Lung (tissue), 12 donors: ENCODE measurements around the gene FBN3. TPM values are rescaled to one million over a fixed set of nuclear protein-coding genes. Genes with fewer than 3 reads are reported as not detected.

Source experiments
- ATAC-seq: fragments of 200-7000 bp; cut with Tn5 transposase; one replicate; pipeline ENCODE4 v1.9.1; 2020; ENCODE audit warnings: moderate number of reproducible peaks; ENCODE audit not compliant: insufficient read depth, low FRiP score
- DNase-seq, 3 donors: peaks; one replicate each; pipeline ENCODE4 v3.0.0-alpha.2; 2013 to 2017
- H3K27ac ChIP-seq, 2 donors: one replicate each; pipeline ENCODE4 v1.5.1; 2013; ENCODE audit warnings: mild to moderate bottlenecking in 2 of 2, moderate library complexity in 2 of 2, control low read depth in 1 of 2, inconsistent platforms in 1 of 2, low read depth in 1 of 2, low read length in 1 of 2
- H3K27me3 ChIP-seq, 3 donors: one replicate each; pipeline ENCODE4 v1.5.1; 2013; ENCODE audit warnings: low read length in 2 of 3; ENCODE audit not compliant: control insufficient read depth in 3 of 3, insufficient read depth in 3 of 3
- H3K36me3 ChIP-seq, 4 donors: one replicate each; pipeline ENCODE4 v1.5.1; 2013; ENCODE audit warnings: low read length in 4 of 4, mild to moderate bottlenecking in 1 of 4, moderate library complexity in 1 of 4; ENCODE audit not compliant: control insufficient read depth in 4 of 4, insufficient read depth in 4 of 4
- H3K4me1 ChIP-seq, 5 donors: one replicate each; pipeline ENCODE4 v1.5.1; 2013; ENCODE audit warnings: low read length in 5 of 5, mild to moderate bottlenecking in 2 of 5, moderate library complexity in 1 of 5; ENCODE audit not compliant: control insufficient read depth in 5 of 5, insufficient read depth in 5 of 5
- H3K4me3 ChIP-seq: one replicate; pipeline ENCODE4 v1.5.1; 2013; ENCODE audit warnings: mild to moderate bottlenecking, control low read depth, moderate library complexity
- H3K9ac ChIP-seq, 2 donors: one replicate each; pipeline ENCODE4 v1.5.1; 2013; ENCODE audit warnings: low read length in 2 of 2, control low read depth in 1 of 2; ENCODE audit not compliant: insufficient read depth in 1 of 2
- H3K9me3 ChIP-seq, 4 donors: one replicate each; pipeline ENCODE4 v1.5.1; 2013; ENCODE audit warnings: low read length in 3 of 4, mild to moderate bottlenecking in 1 of 4, moderate library complexity in 1 of 4; ENCODE audit not compliant: control insufficient read depth in 4 of 4, insufficient read depth in 3 of 4
- CTCF ChIP-seq: IDR thresholded peaks from 2 replicates; pipeline ENCODE4 v1.5.1; 2012; ENCODE audit warnings: mild to moderate bottlenecking; ENCODE audit errors: control extremely low read depth, extremely low read depth
- WGBS, 2 donors: extraction: QIAGEN DNeasy Blood & Tissue Kit; methylation state at CpG; one replicate each; pipeline ENCODE4 v1.1.7; 2013; 5-methylcytosine and 5-hydroxymethylcytosine counted together
- polyA plus RNA-seq, 2 donors: library from polyadenylated mRNA; stranded (reverse); fragments of 200-250 nt; gene quantifications; one replicate each; pipeline ENCODE4 v1.2.1, GENCODE V29; 2013
- total RNA-seq, 2 donors: library from RNA; depleted of rRNA in 1 of 2; stranded (reverse); fragments of >200 nt in 1 of 2; gene quantifications; one replicate each; pipeline ENCODE4 v1.2.1, GENCODE V29; 2014 to 2021
- donor health status: control.
- donor health status: control.
- donor health status: Bipolar disorder and iron deficiency.
- donor health status: healthy.
- donor health status: DM: yes; HTN: yes; CAD: no.

FBN3 gene
- total and polyA plus RNA-seq, 4 donors: 0.32 to 26.4 (median 2.1) TPM

- H3K27ac ChIP-seq: no peak overlapping the region
- H3K27me3 ChIP-seq: no peaks in the 10 kb centered on the region
- H3K9me3 ChIP-seq: peaks cover 0 to 10% (median 4%) of the 10 kb centered on the region in 4 donors
- no peak for TF ChIP-seq CTCF
- H3K4me3 ChIP-seq: no peak overlapping the region
- H3K36me3 ChIP-seq: no peaks in the 10 kb centered on the region
- ATAC-seq (no peak), DNase-seq (no peak)
- no peaks in the 10 kb centered on the region for H3K4me1 ChIP-seq
- no peak overlapping the region for H3K9ac ChIP-seq
- 73 to 80% methylated on average over 24 of the region's 24 CpGs for WGBS, 2 donors
Measured at GRCh38 chr19:8064911-8065874, 84.2 kb downstream of the FBN3 start.

- no peak for ATAC-seq
- no peak overlapping the region for H3K4me3 ChIP-seq
- TF ChIP-seq CTCF: no peak
Measured at GRCh38 chr19:8057545-8058270, 91.7 kb downstream of the FBN3 start.

GRCh38 chr19:8056533-8056932 is 92.9 kb downstream of the FBN3 start:
- H3K27me3 ChIP-seq: no peaks in the 10 kb centered on the region
- H3K27ac ChIP-seq: no peak overlapping the region
- DNase-seq (no peak), ATAC-seq (no peak)
- no peaks in the 10 kb centered on the region for H3K36me3 ChIP-seq
- no peak overlapping the region for H3K4me3 ChIP-seq
- H3K4me1 ChIP-seq: no peaks in the 10 kb centered on the region
- 91 to 92% methylated on average over 4 of the region's 4 CpGs for WGBS, 2 donors
- no peak for TF ChIP-seq CTCF
- no peak overlapping the region for H3K9ac ChIP-seq
- no peaks in the 10 kb centered on the region for H3K9me3 ChIP-seq

More at GRCh38 chr19:8057545-8058270, 91.7 kb downstream of the FBN3 start:
- Histone ChIP-seq H3K9me3 (no peaks in the 10 kb centered on the region), H3K4me1 (no peaks in the 10 kb centered on the region), H3K27ac (no peak overlapping the region), H3K27me3 (no peaks in the 10 kb centered on the region), H3K9ac (no peak overlapping the region), H3K36me3 (no peaks in the 10 kb centered on the region)
- 79 to 82% methylated on average over 7 of the region's 7 CpGs for WGBS, 2 donors
- no peak for DNase-seq
